Measurements from ENCODE around the gene TAF4.

The TAF4 gene

GRCh38 chr20:62030357-62030756 lies 35.3 kb downstream of the TAF4 start:
- H3K27me3 Mint-ChIP-seq: no peaks in the 10 kb centered on the region
- CTCF ChIA-PET: no interaction called here
- DNase-seq: no peak
- no peaks in the 10 kb centered on the region for H3K9me3 Mint-ChIP-seq
- H3K4me3 Mint-ChIP-seq: peak overlapping the region; percentile 0
- peaks cover 5% of the 10 kb centered on the region for H3K36me3 Mint-ChIP-seq
- peak overlapping the region; percentile 92 for H3K27ac Mint-ChIP-seq
- peaks cover 49% of the 10 kb centered on the region for H3K4me1 Mint-ChIP-seq

DNA sequence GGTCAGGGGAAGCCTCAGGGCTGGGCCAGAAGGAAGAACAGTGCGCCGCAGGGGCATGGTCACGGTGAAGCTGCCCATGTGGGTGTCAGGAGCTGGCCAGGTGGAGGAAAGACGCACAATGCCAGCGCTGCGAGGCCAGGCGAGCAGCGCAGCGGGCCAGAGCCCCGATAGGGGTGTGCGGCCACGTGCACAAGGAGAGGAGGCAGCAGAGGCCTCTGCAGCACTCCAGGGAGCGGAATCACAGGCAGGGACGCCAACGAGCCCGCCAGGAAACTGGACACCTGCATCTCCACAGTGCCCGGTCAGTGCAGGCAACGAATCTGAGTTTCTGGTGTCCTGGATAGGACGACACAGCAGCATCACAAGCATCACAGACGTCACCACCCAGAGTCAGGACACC lies 35.7 kb downstream of the TAF4 start:
- Mint-ChIP-seq H3K27me3 (no peaks in the 10 kb centered on the region), H3K9me3 (no peaks in the 10 kb centered on the region), H3K4me1 (peaks cover 51% of the 10 kb centered on the region), H3K36me3 (peaks cover 5% of the 10 kb centered on the region), H3K4me3 (no peak overlapping the region), H3K27ac (peak overlapping the region; percentile 92)
- no peak for DNase-seq
- CTCF ChIA-PET: no interaction called here

- Mint-ChIP-seq H3K4me1 (peaks cover 51% of the 10 kb centered on the region), H3K27ac (no peak overlapping the region)
- CTCF ChIA-PET: no interaction called here
Measured at GRCh38 chr20:62029296-62029695, 36.4 kb downstream of the TAF4 start.

DNA sequence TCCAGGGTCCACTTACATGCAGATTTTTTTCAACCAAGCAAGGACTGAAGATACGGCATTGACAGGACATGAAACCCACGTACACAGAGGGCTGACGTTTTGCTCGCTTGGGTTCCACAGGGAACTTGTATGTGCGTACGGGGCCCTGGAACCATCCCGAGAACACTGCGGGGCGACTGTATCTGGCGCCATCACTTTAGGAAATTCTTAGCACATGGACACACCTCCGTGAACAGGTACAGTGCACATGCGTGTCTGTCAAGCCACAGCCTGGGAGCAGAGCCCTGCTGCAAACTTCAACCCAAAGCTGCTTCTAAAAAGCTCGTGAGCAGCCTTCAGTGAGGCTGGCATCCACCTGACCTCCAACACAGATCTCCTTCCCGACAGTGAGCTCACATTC lies 37.3 kb downstream of the TAF4 start:
- DNase-seq: no peak
- Mint-ChIP-seq H3K4me3 (no peak overlapping the region), H3K9me3 (no peaks in the 10 kb centered on the region), H3K4me1 (peaks cover 51% of the 10 kb centered on the region), H3K27me3 (no peaks in the 10 kb centered on the region), H3K36me3 (peaks cover 5% of the 10 kb centered on the region), H3K27ac (no peak overlapping the region)
- CTCF ChIA-PET: no interaction called here

More at GRCh38 chr20:62029296-62029695, 36.4 kb downstream of the TAF4 start:
- Mint-ChIP-seq H3K9me3 (no peaks in the 10 kb centered on the region), H3K36me3 (peaks cover 5% of the 10 kb centered on the region), H3K27me3 (no peaks in the 10 kb centered on the region), H3K4me3 (no peak overlapping the region)
- no peak for DNase-seq

GRCh38 chr20:62027698-62028321 lies 37.9 kb downstream of the TAF4 start:
- H3K4me1 Mint-ChIP-seq: peaks cover 47% of the 10 kb centered on the region
- peaks cover 5% of the 10 kb centered on the region for H3K36me3 Mint-ChIP-seq
- H3K4me3 Mint-ChIP-seq: no peak overlapping the region
- CTCF ChIA-PET: no interaction called here
- H3K27me3 Mint-ChIP-seq: no peaks in the 10 kb centered on the region
- H3K9me3 Mint-ChIP-seq: no peaks in the 10 kb centered on the region
- H3K27ac Mint-ChIP-seq: peak overlapping the region; percentile 19
- no peak for DNase-seq

DNA sequence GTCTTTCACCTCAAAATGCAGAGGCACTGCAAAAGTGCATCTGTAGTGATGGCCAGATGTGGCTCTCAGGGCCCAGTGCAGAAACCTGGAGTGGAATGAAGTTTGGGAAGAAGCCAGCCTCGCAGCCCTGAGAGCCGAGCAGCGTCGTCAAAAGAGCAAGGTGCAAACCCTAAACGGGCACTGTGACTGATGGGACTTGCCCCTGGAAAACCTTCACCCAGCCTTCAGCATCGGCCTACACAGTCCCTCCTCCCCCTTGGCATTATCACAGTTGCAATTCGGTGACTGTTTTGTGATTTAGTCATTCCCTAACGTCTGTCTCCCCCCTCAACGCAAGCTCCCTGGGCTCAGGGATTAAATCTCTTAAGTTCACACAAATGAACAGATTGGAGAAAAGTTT lies 38.6 kb downstream of the TAF4 start:
- CTCF ChIA-PET: interaction anchor here (2.6 kb wide), 1 partner anchor 114 kb away, joined by 6 read pairs; no protein-coding TSS in a partner anchor
- H3K4me3 Mint-ChIP-seq: no peak overlapping the region

DNA sequence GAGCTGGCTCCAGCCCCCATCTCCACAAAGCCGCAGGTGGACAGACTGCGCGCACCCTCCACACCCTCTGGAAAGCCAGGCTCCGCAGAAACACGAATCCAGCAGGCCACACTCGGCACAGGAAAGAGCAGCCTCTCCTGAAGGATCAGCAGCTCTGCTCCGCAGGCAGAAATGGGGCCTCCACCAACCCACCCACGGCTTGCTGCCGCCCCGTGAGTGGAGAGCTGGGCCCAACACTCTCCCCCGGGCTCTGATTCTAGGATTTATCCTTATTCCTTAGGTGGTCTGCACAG lies 39.2 kb downstream of the TAF4 start:
- peaks cover 34% of the 10 kb centered on the region for H3K4me1 Mint-ChIP-seq
- no peak for DNase-seq
- no peaks in the 10 kb centered on the region for H3K27me3 Mint-ChIP-seq
- H3K27ac Mint-ChIP-seq: no peak overlapping the region
- peaks cover 4% of the 10 kb centered on the region for H3K36me3 Mint-ChIP-seq
- H3K9me3 Mint-ChIP-seq: no peaks in the 10 kb centered on the region
- H3K4me3 Mint-ChIP-seq: no peak overlapping the region
- CTCF ChIA-PET: interaction anchor here (1.0 to 2.6 kb wide), 3 partner anchors 16 to 115 kb away, joined by 3 to 13 read pairs (median 6); no protein-coding TSS in a partner anchor

More for the DNA sequence above, 38.6 kb downstream of the TAF4 start:
- DNase-seq: no peak
- Mint-ChIP-seq H3K27ac (no peak overlapping the region), H3K4me1 (peaks cover 40% of the 10 kb centered on the region), H3K27me3 (no peaks in the 10 kb centered on the region), H3K9me3 (no peaks in the 10 kb centered on the region), H3K36me3 (peaks cover 4% of the 10 kb centered on the region)

GRCh38 chr20:62025832-62026563 lies 39.7 kb downstream of the TAF4 start:
- H3K9me3 Mint-ChIP-seq: no peaks in the 10 kb centered on the region
- DNase-seq: peak; percentile 38
- CTCF ChIA-PET: interaction anchor here (0.9 to 2.6 kb wide), 4 partner anchors 15 to 116 kb away, joined by 3 to 13 read pairs (median 4); no protein-coding TSS in a partner anchor
- H3K27ac Mint-ChIP-seq: no peak overlapping the region
- H3K27me3 Mint-ChIP-seq: no peaks in the 10 kb centered on the region
- H3K36me3 Mint-ChIP-seq: peaks cover 4% of the 10 kb centered on the region
- no peak overlapping the region for H3K4me3 Mint-ChIP-seq
- peaks cover 28% of the 10 kb centered on the region for H3K4me1 Mint-ChIP-seq

GRCh38 chr20:62025394-62025793 lies 40.3 kb downstream of the TAF4 start:
- no peaks in the 10 kb centered on the region for H3K9me3 Mint-ChIP-seq

DNA sequence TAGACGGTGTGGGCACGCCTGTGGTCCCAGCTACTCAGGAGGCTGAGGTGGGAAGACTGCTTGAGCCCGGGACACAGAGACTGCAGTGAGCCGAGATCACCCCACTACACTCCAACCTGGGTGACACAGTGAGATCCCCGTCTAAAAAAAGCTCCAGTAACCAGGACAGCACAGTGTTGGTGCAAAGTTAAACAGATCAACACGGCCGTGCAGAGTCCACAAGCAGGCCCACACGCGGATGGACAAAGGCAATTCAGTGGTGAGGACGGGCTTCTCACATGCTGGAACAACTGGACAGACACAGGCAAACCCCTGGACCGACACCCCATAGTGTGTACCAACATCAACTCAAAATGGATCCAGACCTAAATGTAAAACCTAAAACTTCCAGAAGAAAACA lies 41.7 kb downstream of the TAF4 start:
- Mint-ChIP-seq H3K36me3 (no peaks in the 10 kb centered on the region), H3K4me3 (no peak overlapping the region), H3K4me1 (peaks cover 14% of the 10 kb centered on the region), H3K27me3 (no peaks in the 10 kb centered on the region), H3K27ac (no peak overlapping the region), H3K9me3 (no peaks in the 10 kb centered on the region)
- no peak for DNase-seq
- CTCF ChIA-PET: interaction anchor here (0.6 kb wide), 1 partner anchor 167 kb away, joined by 4 read pairs; no protein-coding TSS in a partner anchor

More at GRCh38 chr20:62025394-62025793, 40.3 kb downstream of the TAF4 start:
- Mint-ChIP-seq H3K4me1 (peaks cover 22% of the 10 kb centered on the region), H3K27me3 (no peaks in the 10 kb centered on the region), H3K27ac (no peak overlapping the region), H3K4me3 (no peak overlapping the region), H3K36me3 (no peaks in the 10 kb centered on the region)
- no peak for DNase-seq
- CTCF ChIA-PET: interaction anchor here (0.9 to 2.6 kb wide), 3 partner anchors 98 to 116 kb away, joined by 3 to 13 read pairs (median 6); no protein-coding TSS in a partner anchor

GRCh38 chr20:62022575-62023139 lies 43.0 kb downstream of the TAF4 start:
- Mint-ChIP-seq H3K9me3 (no peaks in the 10 kb centered on the region), H3K4me1 (peaks cover 14% of the 10 kb centered on the region), H3K4me3 (no peak overlapping the region), H3K36me3 (no peaks in the 10 kb centered on the region), H3K27ac (no peak overlapping the region), H3K27me3 (no peaks in the 10 kb centered on the region)
- CTCF ChIA-PET: interaction anchor here (1.0 kb wide), 1 partner anchor 11 kb away, joined by 3 read pairs; no protein-coding TSS in a partner anchor
- DNase-seq: no peak

DNA sequence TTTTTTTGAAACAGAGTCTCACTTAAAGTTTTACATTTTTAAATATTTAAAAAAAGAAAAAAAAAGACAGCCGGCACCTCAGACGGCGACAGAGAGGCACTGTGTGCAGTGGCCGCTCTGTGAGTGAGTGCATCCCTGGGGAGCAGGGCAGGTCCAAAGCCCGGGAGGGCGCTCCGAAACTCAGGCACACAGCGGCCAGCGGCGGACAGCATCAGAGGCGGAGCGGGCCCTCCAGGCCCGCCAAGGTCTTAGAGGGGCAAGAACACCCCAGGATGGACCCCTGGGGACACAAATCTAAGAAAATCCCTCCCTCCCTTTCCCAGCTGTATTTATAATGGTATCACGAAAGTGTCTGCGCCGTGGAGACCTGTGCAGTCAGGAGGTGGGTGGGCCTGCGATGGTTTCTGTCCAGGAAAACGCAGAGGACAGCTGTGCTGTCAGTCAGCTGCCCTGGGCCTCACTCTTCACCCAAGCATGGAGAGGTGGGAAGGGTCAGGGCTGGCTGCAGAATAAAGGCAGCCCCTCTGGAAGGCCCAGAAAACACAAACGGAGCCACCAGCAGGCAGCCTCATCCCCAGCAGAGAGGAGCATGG lies 43.8 kb downstream of the TAF4 start:
- Mint-ChIP-seq H3K4me3 (no peak overlapping the region), H3K27ac (no peak overlapping the region), H3K36me3 (no peaks in the 10 kb centered on the region), H3K4me1 (peaks cover 13% of the 10 kb centered on the region), H3K9me3 (no peaks in the 10 kb centered on the region), H3K27me3 (no peaks in the 10 kb centered on the region)
- no peak for DNase-seq
- CTCF ChIA-PET: interaction anchor here (1.0 kb wide), 1 partner anchor 10 kb away, joined by 3 read pairs; no protein-coding TSS in a partner anchor

GRCh38 chr20:62020935-62021701 lies 44.6 kb downstream of the TAF4 start:
- Mint-ChIP-seq H3K9me3 (no peaks in the 10 kb centered on the region), H3K36me3 (no peaks in the 10 kb centered on the region), H3K27ac (no peak overlapping the region), H3K4me1 (peaks cover 9% of the 10 kb centered on the region), H3K27me3 (no peaks in the 10 kb centered on the region), H3K4me3 (no peak overlapping the region)
- CTCF ChIA-PET: no interaction called here
- DNase-seq: no peak
